Neural cell (in vitro differentiated cells): ENCODE data around the gene MLPH. TPM values are rescaled to one million over a fixed set of nuclear protein-coding genes. Genes with fewer than 3 reads are reported as not detected.

Experiments
- H2AFZ ChIP-seq: fragments of 200-600, 300-800 bp; sonication (generic), shearing (Covaris generic); 2 replicates; pipeline ENCODE4 v1.6.0; 2014; ENCODE audit warnings: low read depth, mild to moderate bottlenecking, antibody characterized with exemption, low read length, moderate library complexity
- H3F3A ChIP-seq: fragments of 200-600 bp; shearing (Covaris generic); 2 replicates; pipeline ENCODE4 v1.6.1; 2016; ENCODE audit warnings: mild to moderate bottlenecking, moderate library complexity, mixed read lengths, antibody characterized with exemption, low read length; ENCODE audit not compliant: insufficient read depth, poor library complexity, severe bottlenecking
- H3K27ac ChIP-seq: fragments of 200-600, 300-800 bp; sonication (generic), shearing (Covaris generic); 2 replicates; pipeline ENCODE4 v1.5.1; 2014; ENCODE audit warnings: mild to moderate bottlenecking, low read length, moderate library complexity
- H3K27me3 ChIP-seq: fragments of 300-800, 200-600 bp; sonication (generic), shearing (Covaris generic); 2 replicates; pipeline ENCODE4 v1.6.0; 2014; ENCODE audit warnings: mild to moderate bottlenecking, low read depth, low read length, moderate library complexity; ENCODE audit not compliant: insufficient read depth
- H3K36me3 ChIP-seq: fragments of 300-800, 200-600 bp; sonication (generic), shearing (Covaris generic); 2 replicates; pipeline ENCODE4 v1.5.1; 2014; ENCODE audit warnings: mild to moderate bottlenecking, antibody characterized with exemption, low read length, moderate library complexity; ENCODE audit not compliant: insufficient read depth
- H3K4me2 ChIP-seq: fragments of 300-800, 200-600 bp; sonication (generic), shearing (Covaris generic); 2 replicates; pipeline ENCODE4 v1.6.0; 2014; ENCODE audit warnings: mild to moderate bottlenecking, low read length
- H3K4me3 ChIP-seq: fragments of 300-800, 200-600 bp; sonication (generic), shearing (Covaris generic); 2 replicates; pipeline ENCODE4 v1.5.1; 2014; ENCODE audit warnings: mild to moderate bottlenecking, low read length, moderate library complexity
- H3K79me2 ChIP-seq: fragments of 200-600 bp; shearing (Covaris generic); replicated peaks from 2 replicates; pipeline ENCODE4 v1.6.0; 2014; ENCODE audit warnings: mild to moderate bottlenecking, low read length, moderate library complexity; ENCODE audit not compliant: insufficient read depth
- H3K9ac ChIP-seq: fragments of 300-800, 200-600 bp; sonication (generic), shearing (Covaris generic); 2 replicates; pipeline ENCODE4 v1.6.1; 2016; ENCODE audit warnings: mild to moderate bottlenecking, low read length, mixed read lengths
- H3K9me2 ChIP-seq: fragments of 200-600 bp; shearing (Covaris generic); 2 replicates; pipeline ENCODE4 v1.6.1; 2016; ENCODE audit warnings: mild to moderate bottlenecking, low read length, mixed read lengths; ENCODE audit not compliant: insufficient read depth
- H3K9me3 ChIP-seq: fragments of 200-600, 300-800 bp; sonication (generic), shearing (Covaris generic); 2 replicates; pipeline ENCODE4 v1.6.1; 2016; ENCODE audit warnings: mild to moderate bottlenecking, mixed run types, low read length, moderate library complexity, mixed read lengths
- H4K20me1 ChIP-seq: fragments of 200-600 bp; shearing (Covaris generic); 2 replicates; pipeline ENCODE4 v1.6.1; 2016; ENCODE audit warnings: mild to moderate bottlenecking, mixed run types; ENCODE audit not compliant: insufficient read depth
- CTCF ChIP-seq: fragments of 450-650 bp; IDR thresholded peaks from 2 replicates; pipeline ENCODE4 v1.5.1; 2014; ENCODE audit warnings: antibody characterized with exemption, mild to moderate bottlenecking, moderate library complexity; ENCODE audit not compliant: poor library complexity, severe bottlenecking
- EP300 ChIP-seq: fragments of 450-650 bp; conservative IDR thresholded peaks from 2 replicates; pipeline ENCODE4 v1.6.1; 2014; ENCODE audit warnings: antibody characterized with exemption, mild to moderate bottlenecking, moderate library complexity; ENCODE audit not compliant: poor library complexity, severe bottlenecking
- EZH2 ChIP-seq: fragments of 200-600, 300-800 bp; shearing (Covaris generic), sonication (generic); IDR thresholded peaks from 2 replicates; pipeline ENCODE4 v1.6.1; 2014; ENCODE audit warnings: antibody characterized with exemption, low read length, borderline replicate concordance, mild to moderate bottlenecking; ENCODE audit not compliant: insufficient read depth, poor library complexity, severe bottlenecking
- MXI1 ChIP-seq: fragments of 450-650 bp; conservative IDR thresholded peaks from 2 replicates; pipeline ENCODE4 v1.6.1; 2014; ENCODE audit warnings: antibody characterized with exemption, mild to moderate bottlenecking; ENCODE audit not compliant: poor library complexity, severe bottlenecking
- POLR2AphosphoS5 ChIP-seq: IDR thresholded peaks from 2 replicates; pipeline ENCODE4 v1.6.1; 2012
- RAD21 ChIP-seq: fragments of 450-650 bp; conservative IDR thresholded peaks from 2 replicates; pipeline ENCODE4 v1.6.1; 2014; ENCODE audit warnings: antibody characterized with exemption, mild to moderate bottlenecking, moderate library complexity
- REST ChIP-seq: IDR thresholded peaks from 2 replicates; pipeline ENCODE4 v1.6.1; 2012; ENCODE audit warnings: borderline replicate concordance
- SMC3 ChIP-seq: fragments of 450-650 bp; conservative IDR thresholded peaks from 2 replicates; pipeline ENCODE4 v1.6.1; 2014; ENCODE audit warnings: antibody characterized with exemption, mild to moderate bottlenecking, moderate library complexity; ENCODE audit not compliant: poor library complexity
- TAF1 ChIP-seq: IDR thresholded peaks from 2 replicates; pipeline ENCODE4 v1.6.1; 2012; ENCODE audit warnings: low read depth
- polyA plus RNA-seq: library from polyadenylated mRNA; depleted of rRNA; stranded (reverse); fragments of >200 nt; gene quantifications from 2 replicates; pipeline ENCODE4 v1.2.3, GENCODE V29; 2014

MLPH gene
- polyA plus RNA-seq, 1 donor from 2014 or later = not detected

GRCh38 chr2:237569041-237569440, 82.0 kb downstream of the MLPH start:
- TF ChIP-seq CTCF (no peak), RAD21 (no peak), MXI1 (no peak), POLR2AphosphoS5 (no peak), EZH2 (no peak), REST (no peak), EP300 (no peak), TAF1 (no peak), SMC3 (no peak)
- H3K36me3 ChIP-seq = no peaks in the 10 kb centered on the region
- H3K4me2 ChIP-seq = no peak overlapping the region

GRCh38 chr2:237569896-237570295, 82.8 kb downstream of the MLPH start:
- H3K4me2 ChIP-seq = no peak overlapping the region
- no peak overlapping the region for H3K4me3 ChIP-seq
- H3K9ac ChIP-seq = no peak overlapping the region
- H3F3A ChIP-seq = no peaks in the 10 kb centered on the region
- no peak overlapping the region for H3K27ac ChIP-seq
- H3K9me3 ChIP-seq = no peaks in the 10 kb centered on the region
- no peaks in the 10 kb centered on the region for H3K9me2 ChIP-seq
- H4K20me1 ChIP-seq = no peaks in the 10 kb centered on the region
- H2AFZ ChIP-seq = no peak overlapping the region
- H3K79me2 ChIP-seq = no peaks in the 10 kb centered on the region
- H3K36me3 ChIP-seq = no peaks in the 10 kb centered on the region
- H3K27me3 ChIP-seq = no peaks in the 10 kb centered on the region
- TF ChIP-seq POLR2AphosphoS5 = no peak

More at GRCh38 chr2:237569041-237569440, 82.0 kb downstream of the MLPH start:
- no peak overlapping the region for H3K9ac ChIP-seq
- no peak overlapping the region for H2AFZ ChIP-seq
- no peaks in the 10 kb centered on the region for H3K79me2 ChIP-seq
- no peaks in the 10 kb centered on the region for H4K20me1 ChIP-seq
- H3K4me3 ChIP-seq = no peak overlapping the region
- H3K9me3 ChIP-seq = no peaks in the 10 kb centered on the region
- no peak overlapping the region for H3K27ac ChIP-seq
- H3K9me2 ChIP-seq = no peaks in the 10 kb centered on the region
- H3F3A ChIP-seq = no peaks in the 10 kb centered on the region
- H3K27me3 ChIP-seq = no peaks in the 10 kb centered on the region

GRCh38 chr2:237570776-237571335, 83.8 kb downstream of the MLPH start:
- no peaks in the 10 kb centered on the region for H3K27me3 ChIP-seq
- H3K27ac ChIP-seq = no peak overlapping the region
- H2AFZ ChIP-seq = no peak overlapping the region
- no peaks in the 10 kb centered on the region for H4K20me1 ChIP-seq
- H3K9ac ChIP-seq = no peak overlapping the region
- H3K4me3 ChIP-seq = no peak overlapping the region
- H3K79me2 ChIP-seq = no peaks in the 10 kb centered on the region
- H3K9me3 ChIP-seq = no peaks in the 10 kb centered on the region
- no peaks in the 10 kb centered on the region for H3K36me3 ChIP-seq
- no peak overlapping the region for H3K4me2 ChIP-seq
- H3F3A ChIP-seq = no peaks in the 10 kb centered on the region
- no peak for TF ChIP-seq EZH2
- no peak for TF ChIP-seq TAF1
- no peak for TF ChIP-seq EP300
- TF ChIP-seq MXI1 = no peak
- no peak for TF ChIP-seq CTCF
- no peak for TF ChIP-seq SMC3
- TF ChIP-seq REST = no peak
- no peak for TF ChIP-seq POLR2AphosphoS5
- TF ChIP-seq RAD21 = no peak
- no peaks in the 10 kb centered on the region for H3K9me2 ChIP-seq
